Measurements from ENCODE around the gene ZNF668. TPM values are rescaled to one million over a fixed set of nuclear protein-coding genes. Genes with fewer than 3 reads are reported as not detected.

ZNF668 gene
- total and polyA plus RNA-seq, 2 of the 13 experiments (the other 11 are each of a cell fraction or from before 2014, with no cell fraction given): 3.8 to 9.8 TPM

DNA sequence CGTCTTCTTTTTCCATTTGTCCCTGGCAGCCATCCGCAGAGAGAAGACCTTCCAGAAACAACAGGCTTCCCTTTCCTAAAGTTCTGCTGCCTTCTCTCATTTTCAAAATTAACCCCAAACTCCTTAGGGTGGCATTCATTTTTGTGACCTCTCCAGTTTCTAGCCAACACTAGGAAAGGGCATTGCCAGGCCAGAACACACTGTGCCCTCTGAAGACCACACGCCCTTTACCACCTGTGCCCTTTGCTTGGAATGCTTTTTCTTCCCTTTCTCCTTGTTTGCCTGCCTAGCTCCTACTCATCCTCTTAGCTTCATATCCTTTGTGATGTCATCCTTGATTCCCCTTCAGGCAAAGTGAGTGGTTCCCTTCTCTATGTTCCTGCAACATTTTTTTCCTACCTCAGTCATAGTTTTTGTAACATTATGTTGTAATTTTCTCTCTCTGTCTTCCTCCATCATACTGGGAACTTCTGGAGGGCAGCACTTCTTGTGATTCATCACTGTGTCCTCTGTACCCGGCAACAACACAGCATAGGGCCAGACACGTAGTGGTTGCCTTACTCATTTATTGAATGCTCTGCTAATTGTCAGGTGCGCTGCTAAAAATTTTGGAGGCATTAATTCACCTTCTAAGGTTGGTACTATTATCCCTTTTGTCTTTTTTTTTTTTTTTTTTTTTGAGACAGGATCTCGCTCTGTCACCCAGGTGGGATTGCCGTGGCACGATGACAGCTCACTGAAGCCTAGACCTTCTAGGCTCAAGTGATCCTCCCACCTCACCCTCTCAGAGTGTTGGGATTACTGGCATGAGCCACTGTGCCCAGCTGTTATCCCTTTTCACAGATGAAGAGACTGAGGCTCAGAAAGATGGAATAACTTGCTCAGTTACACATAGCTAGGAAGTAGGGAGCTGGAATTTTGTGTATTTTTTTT lies 44.4 kb upstream of the ZNF668 start (continued):
- no peak for TF ChIP-seq KDM5A (IDR thresholded peaks at IDR 0.05; ENCODE audit: borderline replicate concordance, low read length)
- TF ChIP-seq CHD2 (IDR thresholded peaks at IDR 0.05; ENCODE audit: low read depth, low read length): no peak
- 0 out of 2 replicates have a peak, but pooled peaks have one; percentile 32 for TF ChIP-seq ZNF329 (CRISPR knock-in tag; IDR thresholded peaks at IDR 0.05; ENCODE audit: low read depth)
- no peak for TF ChIP-seq HNRNPH1 (optimal IDR thresholded peaks at IDR 0.05; ENCODE audit: low read depth, low read length)
- TF ChIP-seq, protein P1, sequence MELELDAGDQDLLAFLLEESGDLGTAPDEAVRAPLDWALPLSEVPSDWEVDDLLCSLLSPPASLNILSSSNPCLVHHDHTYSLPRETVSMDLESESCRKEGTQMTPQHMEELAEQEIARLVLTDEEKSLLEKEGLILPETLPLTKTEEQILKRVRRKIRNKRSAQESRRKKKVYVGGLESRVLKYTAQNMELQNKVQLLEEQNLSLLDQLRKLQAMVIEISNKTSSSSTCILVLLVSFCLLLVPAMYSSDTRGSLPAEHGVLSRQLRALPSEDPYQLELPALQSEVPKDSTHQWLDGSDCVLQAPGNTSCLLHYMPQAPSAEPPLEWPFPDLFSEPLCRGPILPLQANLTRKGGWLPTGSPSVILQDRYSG (CRISPR knock-in tag; IDR thresholded peaks at IDR 0.05): no peak
- TF ChIP-seq, protein P2, sequence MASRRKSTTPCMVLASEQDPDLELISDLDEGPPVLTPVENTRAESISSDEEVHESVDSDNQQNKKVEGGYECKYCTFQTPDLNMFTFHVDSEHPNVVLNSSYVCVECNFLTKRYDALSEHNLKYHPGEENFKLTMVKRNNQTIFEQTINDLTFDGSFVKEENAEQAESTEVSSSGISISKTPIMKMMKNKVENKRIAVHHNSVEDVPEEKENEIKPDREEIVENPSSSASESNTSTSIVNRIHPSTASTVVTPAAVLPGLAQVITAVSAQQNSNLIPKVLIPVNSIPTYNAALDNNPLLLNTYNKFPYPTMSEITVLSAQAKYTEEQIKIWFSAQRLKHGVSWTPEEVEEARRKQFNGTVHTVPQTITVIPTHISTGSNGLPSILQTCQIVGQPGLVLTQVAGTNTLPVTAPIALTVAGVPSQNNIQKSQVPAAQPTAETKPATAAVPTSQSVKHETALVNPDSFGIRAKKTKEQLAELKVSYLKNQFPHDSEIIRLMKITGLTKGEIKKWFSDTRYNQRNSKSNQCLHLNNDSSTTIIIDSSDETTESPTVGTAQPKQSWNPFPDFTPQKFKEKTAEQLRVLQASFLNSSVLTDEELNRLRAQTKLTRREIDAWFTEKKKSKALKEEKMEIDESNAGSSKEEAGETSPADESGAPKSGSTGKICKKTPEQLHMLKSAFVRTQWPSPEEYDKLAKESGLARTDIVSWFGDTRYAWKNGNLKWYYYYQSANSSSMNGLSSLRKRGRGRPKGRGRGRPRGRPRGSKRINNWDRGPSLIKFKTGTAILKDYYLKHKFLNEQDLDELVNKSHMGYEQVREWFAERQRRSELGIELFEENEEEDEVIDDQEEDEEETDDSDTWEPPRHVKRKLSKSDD (CRISPR knock-in tag; IDR thresholded peaks at IDR 0.05; ENCODE audit: low read depth): no peak
- no peak for TF ChIP-seq EP300 (IDR thresholded peaks at IDR 0.05; ENCODE audit: low read depth in 2 of 2, low read length in 2 of 2)
- no peak for TF ChIP-seq EP300 (CRISPR knock-in tag; IDR thresholded peaks at IDR 0.05; ENCODE audit: borderline replicate concordance)
- no peak for TF ChIP-seq MXI1 (IDR thresholded peaks at IDR 0.05; ENCODE audit: borderline replicate concordance, low read depth, low read length)
- TF ChIP-seq NFE2L1 (CRISPR knock-in tag; IDR thresholded peaks at IDR 0.05; ENCODE audit: borderline replicate concordance): no peak
- TF ChIP-seq GATAD1 (CRISPR knock-in tag; IDR thresholded peaks at IDR 0.05): no peak
- TF ChIP-seq ZNF10 (CRISPR knock-in tag; IDR thresholded peaks at IDR 0.05; ENCODE audit: borderline replicate concordance, low read depth): no peak
- TF ChIP-seq NCOA1 (CRISPR knock-in tag; IDR thresholded peaks at IDR 0.05): 0 out of 2 replicates have a peak, but pooled peaks have one; percentile 21
- no peak for TF ChIP-seq ZNF724P (CRISPR knock-in tag; IDR thresholded peaks at IDR 0.05; ENCODE audit: borderline replicate concordance)
- TF ChIP-seq, protein P3, sequence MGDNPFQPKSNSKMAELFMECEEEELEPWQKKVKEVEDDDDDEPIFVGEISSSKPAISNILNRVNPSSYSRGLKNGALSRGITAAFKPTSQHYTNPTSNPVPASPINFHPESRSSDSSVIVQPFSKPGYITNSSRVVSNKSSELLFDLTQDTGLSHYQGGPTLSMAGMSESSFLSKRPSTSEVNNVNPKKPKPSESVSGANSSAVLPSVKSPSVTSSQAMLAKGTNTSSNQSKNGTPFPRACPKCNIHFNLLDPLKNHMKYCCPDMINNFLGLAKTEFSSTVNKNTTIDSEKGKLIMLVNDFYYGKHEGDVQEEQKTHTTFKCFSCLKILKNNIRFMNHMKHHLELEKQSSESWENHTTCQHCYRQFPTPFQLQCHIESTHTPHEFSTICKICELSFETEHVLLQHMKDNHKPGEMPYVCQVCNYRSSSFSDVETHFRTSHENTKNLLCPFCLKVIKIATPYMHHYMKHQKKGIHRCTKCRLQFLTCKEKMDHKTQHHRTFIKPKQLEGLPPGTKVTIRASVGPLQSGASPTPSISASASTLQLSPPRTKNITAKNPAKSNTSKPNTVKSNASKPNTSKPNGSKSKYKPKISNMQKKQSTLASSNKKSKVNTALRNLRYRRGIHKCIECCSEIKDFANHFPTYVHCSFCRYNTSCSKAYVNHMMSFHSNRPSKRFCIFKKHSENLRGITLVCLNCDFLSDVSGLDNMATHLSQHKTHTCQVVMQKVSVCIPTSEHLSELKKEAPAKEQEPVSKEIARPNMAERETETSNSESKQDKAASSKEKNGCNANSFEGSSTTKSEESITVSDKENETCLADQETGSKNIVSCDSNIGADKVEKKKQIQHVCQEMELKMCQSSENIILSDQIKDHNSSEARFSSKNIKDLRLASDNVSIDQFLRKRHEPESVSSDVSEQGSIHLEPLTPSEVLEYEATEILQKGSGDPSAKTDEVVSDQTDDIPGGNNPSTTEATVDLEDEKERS (CRISPR knock-in tag; IDR thresholded peaks at IDR 0.05): no peak
- TF ChIP-seq ZC3H13 (CRISPR knock-in tag; IDR thresholded peaks at IDR 0.05): 0 out of 2 replicates have a peak, but pooled peaks have one; percentile 6
- no peak for TF ChIP-seq ZSCAN30 (CRISPR knock-in tag; IDR thresholded peaks at IDR 0.05)
- TF ChIP-seq PRMT3 (CRISPR knock-in tag; IDR thresholded peaks at IDR 0.05; ENCODE audit: borderline replicate concordance, low read depth): no peak
- TF ChIP-seq STAT5B (CRISPR knock-in tag; IDR thresholded peaks at IDR 0.05): no peak
- TF ChIP-seq CEBPG (CRISPR knock-in tag; IDR thresholded peaks at IDR 0.05): no peak
- no peak for TF ChIP-seq EED (CRISPR knock-in tag; IDR thresholded peaks at IDR 0.05)
- TF ChIP-seq ZC3H4 (CRISPR knock-in tag; IDR thresholded peaks at IDR 0.05; ENCODE audit: borderline replicate concordance): no peak
- no peak for TF ChIP-seq KLF9 (CRISPR knock-in tag; IDR thresholded peaks at IDR 0.05; ENCODE audit: low read depth)
- no peak for TF ChIP-seq FOSL2 (CRISPR knock-in tag; IDR thresholded peaks at IDR 0.05)

All from HepG2 (cell line).